MCF 10A (cell line): ENCODE results near the gene SFXN3. TPM values are rescaled to one million over a fixed set of nuclear protein-coding genes. Genes with fewer than 3 reads are reported as not detected.
A peak's percentile ranks its signal among the peaks of the same experiment; 100 is the strongest.

Source experiments
- BruUV-seq: library from RNA; stranded (reverse); fragments of 400-500 nt; replicated peaks from 2 replicates; lab custom pipeline; 2021; lab: Mats Ljungman, UMichigan
- CTCF ChIA-PET: fragments of 300-600 bp; sonication (Branson Sonifier 250); formaldehyde crosslinking; extraction: SDS; loops from one replicate; lab custom pipeline; 2021; ENCODE audit warnings: antibody characterized with exemption, inconsistent platforms; lab: Yijun Ruan, JAX
- POLR2A ChIA-PET: fragments of 300-600, 350-650 bp; sonication (Branson Sonifier 250); formaldehyde crosslinking; extraction: SDS; loops from one replicate; lab custom pipeline; 2020; ENCODE audit warnings: antibody characterized with exemption, inconsistent platforms; lab: Yijun Ruan, JAX
- DNase-seq: peaks from one replicate; pipeline ENCODE4 v3.0.0-alpha.2; 2018; ENCODE audit not compliant: unreplicated experiment
- H3K27ac Mint-ChIP-seq: one replicate; pipeline ENCODE4 v1.8.0; 2022; ENCODE audit warnings: mild to moderate bottlenecking, low read depth, mixed read lengths; ENCODE audit not compliant: unreplicated experiment
- H3K27me3 Mint-ChIP-seq: one replicate; pipeline ENCODE4 v1.8.0; 2022; ENCODE audit warnings: mixed read lengths; ENCODE audit not compliant: insufficient read depth, unreplicated experiment
- H3K36me3 Mint-ChIP-seq: one replicate; pipeline ENCODE4 v1.8.0; 2022; ENCODE audit warnings: mild to moderate bottlenecking, moderate library complexity, mixed read lengths; ENCODE audit not compliant: insufficient read depth, unreplicated experiment
- H3K4me1 Mint-ChIP-seq: one replicate; pipeline ENCODE4 v1.8.0; 2022; ENCODE audit warnings: mixed read lengths; ENCODE audit not compliant: insufficient read depth, unreplicated experiment
- H3K4me3 Mint-ChIP-seq: one replicate; pipeline ENCODE4 v1.8.0; 2022; ENCODE audit warnings: mild to moderate bottlenecking, moderate library complexity, mixed read lengths; ENCODE audit not compliant: unreplicated experiment
- H3K9me3 Mint-ChIP-seq: one replicate; pipeline ENCODE4 v1.8.0; 2022; ENCODE audit warnings: mixed read lengths; ENCODE audit not compliant: unreplicated experiment
- CTCF ChIP-seq: fragments of 200-600 bp; IDR thresholded peaks from one replicate; pipeline ENCODE4 v1.8.0; 2022; ENCODE audit warnings: antibody characterized with exemption, mild to moderate bottlenecking; ENCODE audit not compliant: unreplicated experiment
- intact Hi-C: fragments of 100-400 bp; cut with micrococcal nuclease; formaldehyde crosslinking; loops from 2 replicates; pipeline ENCODE4 v1.14.1; 2022
- total RNA-seq: library from RNA; stranded (reverse); gene quantifications from 2 replicates; pipeline ENCODE4 v1.2.3, GENCODE V29; 2022

SFXN3 gene
- total RNA-seq, 1 experiment from 2014 or later, result 39.4 TPM

- POLR2A ChIA-PET, result interaction anchor here (0.5 to 2.1 kb wide), 8 partner anchors 8 to 118 kb away, joined by 3 to 26 read pairs (median 4); partner anchors contain the start of genes LZTS2, MRPL43, PDZD7 and SFXN3
- Mint-ChIP-seq H3K9me3 (no peaks in the 10 kb centered on the region), H3K4me1 (peaks cover 30% of the 10 kb centered on the region), H3K27ac (no peak overlapping the region), H3K4me3 (no peak overlapping the region), H3K36me3 (no peaks in the 10 kb centered on the region), H3K27me3 (no peaks in the 10 kb centered on the region)
- intact Hi-C loops, result no loop called here
- TF ChIP-seq CTCF, result no peak
- CTCF ChIA-PET, result interaction anchor here (0.5 to 7.0 kb wide), 21 partner anchors 10 to 113 kb away, joined by 3 to 199 read pairs (median 6); partner anchors contain the start of genes LZTS2, PDZD7 and SFXN3
- DNase-seq, result peak; percentile 85
- BruUV-seq, result no TSS peak
Observed at GRCh38 chr10:101014966-101015581, 16.0 kb upstream of the SFXN3 start.

GRCh38 chr10:101015582-101015973 is 15.5 kb upstream of the SFXN3 start:
- Mint-ChIP-seq H3K4me3 (no peak overlapping the region), H3K9me3 (no peaks in the 10 kb centered on the region), H3K4me1 (peaks cover 30% of the 10 kb centered on the region), H3K36me3 (no peaks in the 10 kb centered on the region), H3K27ac (no peak overlapping the region), H3K27me3 (no peaks in the 10 kb centered on the region)
- no peak for DNase-seq
- intact Hi-C loops, result no loop called here
- POLR2A ChIA-PET, result interaction anchor here (0.5 to 2.1 kb wide), 5 partner anchors 15 to 534 kb away, joined by 3 to 26 read pairs (median 4); partner anchors contain the start of genes LZTS2, MRPL43, PDZD7 and SFXN3
- BruUV-seq, result no TSS peak
- CTCF ChIA-PET, result interaction anchor here (0.6 to 7.0 kb wide), 11 partner anchors 9 to 112 kb away, joined by 3 to 199 read pairs (median 12); partner anchors contain the start of genes LZTS2, PDZD7 and SFXN3
- no peak for TF ChIP-seq CTCF

- ChIA-PET POLR2A (interaction anchor here (1.0 to 2.1 kb wide), 2 partner anchors 15 to 17 kb away, joined by 5 to 8 read pairs; partner anchors contain the start of gene LZTS2), CTCF (interaction anchor here (0.6 to 7.0 kb wide), 8 partner anchors 11 to 1034 kb away, joined by 3 to 199 read pairs (median 22); partner anchors contain the start of genes LZTS2, PDZD7 and SFXN3)
- TF ChIP-seq CTCF, result no peak
- intact Hi-C loops, result no loop called here
- no peak for DNase-seq
- Mint-ChIP-seq H3K4me3 (no peak overlapping the region), H3K27ac (peak overlapping the region; percentile 18), H3K36me3 (no peaks in the 10 kb centered on the region), H3K4me1 (peaks cover 30% of the 10 kb centered on the region), H3K9me3 (no peaks in the 10 kb centered on the region), H3K27me3 (no peaks in the 10 kb centered on the region)
- BruUV-seq, result no TSS peak
Observed at GRCh38 chr10:101016814-101017213, 14.2 kb upstream of the SFXN3 start.

GRCh38 chr10:101018118-101018599 is 12.9 kb upstream of the SFXN3 start:
- intact Hi-C loops, result no loop called here
- no peak overlapping the region for H3K4me3 Mint-ChIP-seq
- peaks cover 24% of the 10 kb centered on the region for H3K4me1 Mint-ChIP-seq
- no peak for DNase-seq
- peak overlapping the region; percentile 27 for H3K27ac Mint-ChIP-seq
- no peak for TF ChIP-seq CTCF
- H3K9me3 Mint-ChIP-seq, result no peaks in the 10 kb centered on the region
- no peaks in the 10 kb centered on the region for H3K27me3 Mint-ChIP-seq
- ChIA-PET CTCF (interaction anchor here (0.7 to 7.0 kb wide), 9 partner anchors 10 to 77 kb away, joined by 3 to 199 read pairs (median 3); partner anchors contain the start of gene LZTS2), POLR2A (interaction anchor here (1.2 to 2.1 kb wide), 2 partner anchors 14 to 19 kb away, joined by 3 to 8 read pairs; partner anchors contain the start of gene LZTS2)
- no TSS peak for BruUV-seq
- H3K36me3 Mint-ChIP-seq, result no peaks in the 10 kb centered on the region
